ENCODE measurements around the gene CAPN2.

- no peak for TF ChIP-seq EZH2 (optimal IDR thresholded peaks at IDR 0.05; ENCODE audit: low read depth, low read length)
- TF ChIP-seq CTCF (IDR thresholded peaks at IDR 0.05; ENCODE audit: low read length), result no peak
Measured at GRCh38 chr1:223820971-223821370, 108.6 kb downstream of the CAPN2 start.
